Progenitor cell of endocrine pancreas (in vitro differentiated cells): ENCODE measurements around the gene DSCAML1. TPM values are rescaled to one million over a fixed set of nuclear protein-coding genes. Genes with fewer than 3 reads are reported as not detected.

ENCODE experiments used
- DNase-seq: peaks from one replicate; pipeline ENCODE4 v3.0.0; 2021; ENCODE audit warnings: low spot score; ENCODE audit not compliant: unreplicated experiment
- H3K27ac Mint-ChIP-seq: 2 replicates; pipeline ENCODE4 v1.8.0; 2021; ENCODE audit warnings: mild to moderate bottlenecking, moderate library complexity, mixed read lengths
- H3K27me3 Mint-ChIP-seq: 2 replicates; pipeline ENCODE4 v1.8.0; 2021; ENCODE audit warnings: mixed read lengths
- H3K36me3 Mint-ChIP-seq: 2 replicates; pipeline ENCODE4 v1.8.0; 2022; ENCODE audit warnings: mixed read lengths; ENCODE audit not compliant: insufficient read depth
- H3K4me1 Mint-ChIP-seq: 2 replicates; pipeline ENCODE4 v1.8.0; 2021; ENCODE audit warnings: low read depth, mixed read lengths
- H3K4me3 Mint-ChIP-seq: 2 replicates; pipeline ENCODE4 v1.8.0; 2021; ENCODE audit warnings: low read depth, mild to moderate bottlenecking, moderate library complexity, mixed read lengths
- H3K9me3 Mint-ChIP-seq: 2 replicates; pipeline ENCODE4 v1.8.0; 2021; ENCODE audit warnings: low read depth, mixed read lengths
- total RNA-seq: library from RNA; stranded (reverse); gene quantifications from 2 replicates; pipeline ENCODE4 v1.2.1, GENCODE V29; 2021
- TF ChIP-seq, protein P1 (sequence below): fragments of 200-600 bp; sonication (generic); IDR thresholded peaks from one replicate; pipeline ENCODE4 v1.5.0; 2021; ENCODE audit warnings: antibody characterized with exemption, mild to moderate bottlenecking; ENCODE audit not compliant: unreplicated experiment

DSCAML1 gene
- total RNA-seq, 1 donor from 2014 or later = 2.7 TPM

DNA sequence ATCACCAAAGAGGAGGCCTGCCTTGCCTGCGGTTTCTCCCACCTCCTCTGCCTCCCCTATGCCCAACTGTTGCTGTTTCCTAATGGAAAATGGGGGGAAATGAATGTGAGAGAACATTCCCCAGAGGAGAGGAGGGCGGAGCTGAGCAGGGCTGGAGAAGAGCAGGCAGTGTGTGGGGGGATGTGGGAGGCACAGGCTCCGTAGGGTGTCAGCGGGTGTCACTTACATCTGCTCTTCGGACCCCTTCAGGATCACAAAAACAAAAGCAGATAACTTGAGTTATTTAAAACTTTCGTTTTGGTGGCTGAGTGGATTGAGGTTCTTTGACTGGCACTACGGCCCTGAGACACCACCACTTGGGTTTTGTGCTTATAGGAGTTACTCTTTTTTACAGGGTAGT, 375.5 kb downstream of the DSCAML1 start:
- TF ChIP-seq, protein P1, sequence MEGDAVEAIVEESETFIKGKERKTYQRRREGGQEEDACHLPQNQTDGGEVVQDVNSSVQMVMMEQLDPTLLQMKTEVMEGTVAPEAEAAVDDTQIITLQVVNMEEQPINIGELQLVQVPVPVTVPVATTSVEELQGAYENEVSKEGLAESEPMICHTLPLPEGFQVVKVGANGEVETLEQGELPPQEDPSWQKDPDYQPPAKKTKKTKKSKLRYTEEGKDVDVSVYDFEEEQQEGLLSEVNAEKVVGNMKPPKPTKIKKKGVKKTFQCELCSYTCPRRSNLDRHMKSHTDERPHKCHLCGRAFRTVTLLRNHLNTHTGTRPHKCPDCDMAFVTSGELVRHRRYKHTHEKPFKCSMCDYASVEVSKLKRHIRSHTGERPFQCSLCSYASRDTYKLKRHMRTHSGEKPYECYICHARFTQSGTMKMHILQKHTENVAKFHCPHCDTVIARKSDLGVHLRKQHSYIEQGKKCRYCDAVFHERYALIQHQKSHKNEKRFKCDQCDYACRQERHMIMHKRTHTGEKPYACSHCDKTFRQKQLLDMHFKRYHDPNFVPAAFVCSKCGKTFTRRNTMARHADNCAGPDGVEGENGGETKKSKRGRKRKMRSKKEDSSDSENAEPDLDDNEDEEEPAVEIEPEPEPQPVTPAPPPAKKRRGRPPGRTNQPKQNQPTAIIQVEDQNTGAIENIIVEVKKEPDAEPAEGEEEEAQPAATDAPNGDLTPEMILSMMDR = no peak
- peaks cover 2% of the 10 kb centered on the region for H3K4me1 Mint-ChIP-seq
- H3K27me3 Mint-ChIP-seq = peaks cover 33% of the 10 kb centered on the region
- H3K9me3 Mint-ChIP-seq = no peaks in the 10 kb centered on the region
- DNase-seq = no peak
- H3K36me3 Mint-ChIP-seq = no peaks in the 10 kb centered on the region
- H3K4me3 Mint-ChIP-seq = no peak overlapping the region
- H3K27ac Mint-ChIP-seq = no peak overlapping the region

- TF ChIP-seq, protein P1 = no peak
- H3K27ac Mint-ChIP-seq = no peak overlapping the region
- no peaks in the 10 kb centered on the region for H3K36me3 Mint-ChIP-seq
- no peak overlapping the region for H3K4me3 Mint-ChIP-seq
- H3K27me3 Mint-ChIP-seq = peaks cover 29% of the 10 kb centered on the region
- DNase-seq = no peak
- H3K4me1 Mint-ChIP-seq = peaks cover 2% of the 10 kb centered on the region
- H3K9me3 Mint-ChIP-seq = no peaks in the 10 kb centered on the region
Observed at GRCh38 chr11:117421041-117421440, 376.0 kb downstream of the DSCAML1 start.

DNA sequence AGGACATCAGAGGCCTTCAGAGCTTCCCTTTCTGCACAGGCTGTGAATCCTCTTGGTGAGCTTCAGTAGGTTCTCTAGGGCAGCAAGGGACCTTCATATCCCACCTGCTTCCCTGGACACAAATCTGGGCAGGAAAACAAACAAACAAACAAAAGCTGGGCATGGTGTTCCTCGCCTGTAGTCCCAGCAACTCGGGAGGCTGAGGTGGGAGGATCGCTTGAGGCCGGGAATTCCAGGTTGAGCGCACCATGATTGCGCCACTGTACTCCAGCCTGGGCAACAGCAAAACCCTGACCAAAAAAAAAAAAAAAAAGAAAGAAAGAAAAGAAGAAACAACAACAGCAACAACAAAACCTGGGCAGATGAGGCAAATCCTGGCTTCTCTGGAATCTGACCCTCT, 376.4 kb downstream of the DSCAML1 start:
- Mint-ChIP-seq H3K27me3 (peaks cover 24% of the 10 kb centered on the region), H3K9me3 (no peaks in the 10 kb centered on the region), H3K27ac (no peak overlapping the region), H3K4me1 (peaks cover 2% of the 10 kb centered on the region), H3K4me3 (no peak overlapping the region), H3K36me3 (no peaks in the 10 kb centered on the region)
- TF ChIP-seq, protein P1 = no peak
- no peak for DNase-seq

DNA sequence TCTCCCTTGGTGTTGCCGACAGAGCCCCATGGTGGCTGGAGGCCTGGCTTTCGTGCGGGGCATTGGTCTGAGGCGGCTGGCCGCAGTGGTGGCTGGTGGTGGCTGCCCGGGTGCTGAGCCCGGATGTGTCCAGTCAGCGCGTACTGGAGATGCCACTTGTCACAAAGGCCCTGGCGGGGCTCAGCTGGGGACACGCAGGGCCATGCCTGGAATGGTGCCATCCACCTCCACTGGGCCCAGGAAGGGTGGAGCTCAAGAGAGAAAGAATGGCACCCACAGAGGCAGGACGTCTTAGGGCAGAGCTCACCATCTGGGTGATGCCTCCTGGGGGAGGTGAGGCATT, 376.9 kb downstream of the DSCAML1 start:
- TF ChIP-seq, protein P1 = no peak
- peaks cover 2% of the 10 kb centered on the region for H3K4me1 Mint-ChIP-seq

DNA sequence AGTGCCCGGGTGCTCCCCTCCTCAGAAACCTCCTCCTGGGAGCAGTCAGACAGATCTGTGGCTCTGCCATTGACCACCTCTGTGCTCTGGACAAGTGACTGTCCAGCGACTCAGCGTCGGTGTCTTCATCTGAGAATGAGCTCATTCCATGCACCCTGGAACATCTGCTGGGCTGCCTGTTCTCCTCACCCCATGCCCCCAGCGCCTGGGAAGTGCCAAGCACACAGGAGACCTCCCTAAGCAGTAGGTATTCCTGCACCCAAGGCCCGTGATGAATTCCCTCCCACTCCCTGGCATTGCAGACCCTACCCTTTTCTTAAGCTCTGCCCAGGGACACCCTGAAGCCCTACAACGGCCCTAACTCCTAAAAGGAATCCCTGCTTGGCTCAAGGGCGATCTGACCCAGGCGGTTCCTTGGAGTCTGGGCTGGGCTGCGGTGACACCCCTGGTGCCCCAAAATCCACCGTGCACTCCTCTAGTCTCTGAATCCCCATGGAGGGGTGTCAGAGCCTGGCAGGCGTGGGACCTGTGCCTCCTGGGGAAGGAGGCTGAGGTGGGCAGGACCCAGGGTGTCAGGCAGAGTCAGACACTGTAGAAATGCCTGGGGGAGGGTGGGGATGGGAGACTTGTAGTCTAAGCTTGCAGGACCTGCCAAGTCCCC, 377.4 kb downstream of the DSCAML1 start:
- H3K4me3 Mint-ChIP-seq = no peak overlapping the region
- DNase-seq = no peak
- TF ChIP-seq, protein P1 = no peak
- no peaks in the 10 kb centered on the region for H3K36me3 Mint-ChIP-seq
- peaks cover 19% of the 10 kb centered on the region for H3K27me3 Mint-ChIP-seq
- H3K9me3 Mint-ChIP-seq = no peaks in the 10 kb centered on the region
- H3K4me1 Mint-ChIP-seq = peaks cover 2% of the 10 kb centered on the region
- H3K27ac Mint-ChIP-seq = no peak overlapping the region

More for the DNA sequence above, 376.9 kb downstream of the DSCAML1 start:
- no peak for DNase-seq
- Mint-ChIP-seq H3K9me3 (no peaks in the 10 kb centered on the region), H3K27me3 (peaks cover 24% of the 10 kb centered on the region), H3K36me3 (no peaks in the 10 kb centered on the region), H3K27ac (no peak overlapping the region), H3K4me3 (no peak overlapping the region)
